Sigmoid colon (tissue), 7 donors: ENCODE data around the gene GARNL3. TPM values are rescaled to one million over a fixed set of nuclear protein-coding genes. Genes with fewer than 3 reads are reported as not detected.

Source experiments
- DNase-seq: peaks from one replicate; pipeline ENCODE4 v3.0.0-alpha.2; 2019
- H3K27ac ChIP-seq, 4 donors: fragments of 200-600 bp; sonication (generic); one replicate each; pipeline ENCODE4 v1.5.1; 2016 to 2019; ENCODE audit warnings: mild to moderate bottlenecking in 1 of 4
- H3K27me3 ChIP-seq, 3 donors: fragments of 200-600 bp; sonication (generic); one replicate each; pipeline ENCODE4 v1.5.1; 2019; ENCODE audit warnings: mild to moderate bottlenecking in 1 of 3
- H3K36me3 ChIP-seq, 4 donors: fragments of 200-600 bp; sonication (generic); one replicate each; pipeline ENCODE4 v1.5.1; 2016 to 2019
- H3K4me1 ChIP-seq, 4 donors: fragments of 200-600 bp; sonication (generic); one replicate each; pipeline ENCODE4 v1.5.1; 2017 to 2019
- H3K4me3 ChIP-seq, 4 donors: fragments of 200-600 bp; sonication (generic); one replicate each; pipeline ENCODE4 v1.5.1; 2017 to 2019; ENCODE audit warnings: mild to moderate bottlenecking in 2 of 4, moderate library complexity in 1 of 4
- H3K9me3 ChIP-seq, 4 donors: fragments of 200-600 bp in 3 of 4; sonication (generic) in 3 of 4; one replicate each; pipeline versions ENCODE4 v1.5.1 to v1.6.1; 2013 to 2019
- EP300 ChIP-seq, 4 donors: sonication (generic); formaldehyde crosslinking; IDR thresholded peaks; one replicate each; pipeline ENCODE4 v1.6.1; 2017; ENCODE audit warnings: antibody characterized with exemption in 4 of 4
- POLR2A ChIP-seq, 2 donors: fragments of 450-650 bp; IDR thresholded peaks; one replicate each; pipeline ENCODE4 v1.6.1; 2016; ENCODE audit warnings: antibody characterized with exemption in 2 of 2, mild to moderate bottlenecking in 2 of 2, moderate library complexity in 2 of 2
- POLR2AphosphoS5 ChIP-seq, 4 donors: sonication (generic); formaldehyde crosslinking; IDR thresholded peaks; one replicate each; pipeline ENCODE4 v1.6.1; 2017; ENCODE audit warnings: antibody characterized with exemption in 4 of 4
- WGBS, 2 donors: extraction: QIAGEN DNeasy Blood & Tissue Kit; methylation state at CpG; one replicate each; pipeline ENCODE4 v1.1.7; 2013; 5-methylcytosine and 5-hydroxymethylcytosine counted together
- intact Hi-C: fragments of 100-400 bp; cut with DNase I; formaldehyde crosslinking; loops from one replicate; pipeline ENCODE4 v1.15.1; 2023
- polyA plus RNA-seq, 3 donors: library from polyadenylated mRNA; stranded (reverse); fragments of 200-250 nt; gene quantifications; one replicate each; pipeline ENCODE4 v1.2.3, GENCODE V29; 2013
- total RNA-seq, 4 donors: library from RNA; depleted of rRNA; stranded (reverse); fragments of >200 nt; gene quantifications; one replicate each; pipeline ENCODE4 v1.1.0, GENCODE V29; 2016
- TF ChIP-seq, protein P1 (sequence below), 4 experiments: fragments of 450-650 bp in 3 of 4; fragments of 200-600 bp in 1 of 4; IDR thresholded peaks; one replicate each; pipeline ENCODE4 v1.5.1; 2016 to 2019; ENCODE audit warnings: antibody characterized with exemption in 4 of 4, mild to moderate bottlenecking in 3 of 4, moderate library complexity in 2 of 4
- donor health status: healthy with polysubstance abuse.
- donor health status: Bipolar disorder and iron deficiency.
- donor health status: healthy.

Gene GARNL3
- total and polyA plus RNA-seq, 7 donors, result 0.92 to 28.0 (median 10.2) TPM

DNA sequence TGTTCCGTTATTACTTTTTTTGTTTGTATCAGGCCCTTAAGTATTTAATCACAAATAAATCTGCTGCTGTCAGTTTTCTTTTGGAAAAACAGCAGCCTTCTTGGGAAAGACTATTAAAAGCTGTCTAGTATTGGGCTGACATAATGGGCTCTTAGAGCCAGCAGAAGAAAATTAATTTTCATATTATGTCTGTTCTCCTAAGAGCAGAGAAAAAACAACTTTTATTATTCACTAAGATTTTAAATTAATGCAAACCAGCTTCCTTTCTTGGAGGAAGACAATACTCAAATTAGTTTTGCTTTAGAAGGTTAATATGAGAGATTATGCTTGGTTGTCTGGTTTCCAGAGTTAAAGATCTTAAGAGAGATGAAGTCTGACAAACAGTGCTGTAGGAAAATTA lies 30.6 kb upstream of the GARNL3 start:
- Histone ChIP-seq H3K27ac (peak overlapping the region in 3 of 4 donors; percentile 19 to 53 (median 25)), H3K36me3 (no peaks in the 10 kb centered on the region), H3K27me3 (no peaks in the 10 kb centered on the region), H3K9me3 (no peaks in the 10 kb centered on the region), H3K4me3 (no peak overlapping the region), H3K4me1 (peaks cover 0 to 10% (median 3%) of the 10 kb centered on the region in 4 donors)
- no peak for DNase-seq
- TF ChIP-seq EP300 (IDR thresholded peaks at IDR 0.05), result no peak
- TF ChIP-seq, protein P1, sequence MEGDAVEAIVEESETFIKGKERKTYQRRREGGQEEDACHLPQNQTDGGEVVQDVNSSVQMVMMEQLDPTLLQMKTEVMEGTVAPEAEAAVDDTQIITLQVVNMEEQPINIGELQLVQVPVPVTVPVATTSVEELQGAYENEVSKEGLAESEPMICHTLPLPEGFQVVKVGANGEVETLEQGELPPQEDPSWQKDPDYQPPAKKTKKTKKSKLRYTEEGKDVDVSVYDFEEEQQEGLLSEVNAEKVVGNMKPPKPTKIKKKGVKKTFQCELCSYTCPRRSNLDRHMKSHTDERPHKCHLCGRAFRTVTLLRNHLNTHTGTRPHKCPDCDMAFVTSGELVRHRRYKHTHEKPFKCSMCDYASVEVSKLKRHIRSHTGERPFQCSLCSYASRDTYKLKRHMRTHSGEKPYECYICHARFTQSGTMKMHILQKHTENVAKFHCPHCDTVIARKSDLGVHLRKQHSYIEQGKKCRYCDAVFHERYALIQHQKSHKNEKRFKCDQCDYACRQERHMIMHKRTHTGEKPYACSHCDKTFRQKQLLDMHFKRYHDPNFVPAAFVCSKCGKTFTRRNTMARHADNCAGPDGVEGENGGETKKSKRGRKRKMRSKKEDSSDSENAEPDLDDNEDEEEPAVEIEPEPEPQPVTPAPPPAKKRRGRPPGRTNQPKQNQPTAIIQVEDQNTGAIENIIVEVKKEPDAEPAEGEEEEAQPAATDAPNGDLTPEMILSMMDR (IDR thresholded peaks at IDR 0.05), result no peak
- TF ChIP-seq POLR2AphosphoS5 (IDR thresholded peaks at IDR 0.05), result no peak
- no peak for TF ChIP-seq POLR2A (IDR thresholded peaks at IDR 0.05)
- WGBS, 2 donors, result 85 to 88% methylated on average over 1 of the region's 1 CpG
- intact Hi-C loops, result no loop called here

DNA sequence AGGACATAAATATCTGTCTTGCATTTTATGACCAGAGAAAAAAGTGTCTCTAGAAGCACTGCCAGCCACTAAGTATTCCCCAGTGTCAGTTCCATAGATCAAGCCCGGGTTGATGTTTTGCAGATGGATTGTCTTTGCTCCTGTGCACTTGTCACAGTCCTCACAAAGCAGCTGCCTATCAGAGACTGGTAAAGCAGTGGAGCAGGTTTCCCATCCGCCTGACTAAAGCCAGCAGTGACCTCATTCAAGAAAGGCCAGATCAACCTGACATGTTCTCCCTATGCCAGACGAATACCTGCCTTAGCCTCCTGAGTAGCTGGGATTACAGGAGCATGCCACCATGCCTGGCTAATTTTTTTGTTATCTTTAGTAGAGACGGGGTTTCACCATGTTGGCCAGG lies 26.8 kb upstream of the GARNL3 start:
- WGBS, 2 donors, result 94 to 95% methylated on average over 4 of the region's 4 CpGs
- peaks cover 0 to 10% (median 3%) of the 10 kb centered on the region in 4 donors for H3K4me1 ChIP-seq
- TF ChIP-seq POLR2AphosphoS5 (IDR thresholded peaks at IDR 0.05) (no peak), POLR2A (IDR thresholded peaks at IDR 0.05) (no peak), EP300 (IDR thresholded peaks at IDR 0.05) (no peak)
- TF ChIP-seq, protein P1 (IDR thresholded peaks at IDR 0.05), result no peak
- DNase-seq, result no peak
- H3K36me3 ChIP-seq, result no peaks in the 10 kb centered on the region
- no peak overlapping the region for H3K4me3 ChIP-seq
- no peaks in the 10 kb centered on the region for H3K9me3 ChIP-seq
- H3K27me3 ChIP-seq, result no peaks in the 10 kb centered on the region
- intact Hi-C loops, result no loop called here
- H3K27ac ChIP-seq, result no peak overlapping the region

DNA sequence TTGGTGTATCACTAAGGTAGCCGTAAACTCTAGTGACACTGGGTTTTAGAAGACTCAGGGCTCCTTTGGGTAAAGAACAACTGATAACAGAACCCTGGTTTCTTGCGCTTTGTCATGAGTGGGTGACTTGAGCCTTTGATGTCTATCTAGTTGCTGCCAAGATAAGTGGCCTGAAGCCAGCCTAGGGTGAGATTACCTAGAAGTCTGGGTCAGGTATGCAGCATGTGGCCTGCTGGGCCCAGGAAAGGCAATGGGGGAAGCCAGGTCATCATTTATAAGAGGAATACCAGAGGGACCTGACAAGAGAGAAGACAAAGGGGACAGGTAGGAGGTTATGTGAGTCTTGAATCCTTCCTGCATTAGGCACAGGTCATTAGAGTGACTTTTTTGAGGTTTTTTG lies 23.2 kb upstream of the GARNL3 start:
- no peak overlapping the region for H3K4me3 ChIP-seq

DNA sequence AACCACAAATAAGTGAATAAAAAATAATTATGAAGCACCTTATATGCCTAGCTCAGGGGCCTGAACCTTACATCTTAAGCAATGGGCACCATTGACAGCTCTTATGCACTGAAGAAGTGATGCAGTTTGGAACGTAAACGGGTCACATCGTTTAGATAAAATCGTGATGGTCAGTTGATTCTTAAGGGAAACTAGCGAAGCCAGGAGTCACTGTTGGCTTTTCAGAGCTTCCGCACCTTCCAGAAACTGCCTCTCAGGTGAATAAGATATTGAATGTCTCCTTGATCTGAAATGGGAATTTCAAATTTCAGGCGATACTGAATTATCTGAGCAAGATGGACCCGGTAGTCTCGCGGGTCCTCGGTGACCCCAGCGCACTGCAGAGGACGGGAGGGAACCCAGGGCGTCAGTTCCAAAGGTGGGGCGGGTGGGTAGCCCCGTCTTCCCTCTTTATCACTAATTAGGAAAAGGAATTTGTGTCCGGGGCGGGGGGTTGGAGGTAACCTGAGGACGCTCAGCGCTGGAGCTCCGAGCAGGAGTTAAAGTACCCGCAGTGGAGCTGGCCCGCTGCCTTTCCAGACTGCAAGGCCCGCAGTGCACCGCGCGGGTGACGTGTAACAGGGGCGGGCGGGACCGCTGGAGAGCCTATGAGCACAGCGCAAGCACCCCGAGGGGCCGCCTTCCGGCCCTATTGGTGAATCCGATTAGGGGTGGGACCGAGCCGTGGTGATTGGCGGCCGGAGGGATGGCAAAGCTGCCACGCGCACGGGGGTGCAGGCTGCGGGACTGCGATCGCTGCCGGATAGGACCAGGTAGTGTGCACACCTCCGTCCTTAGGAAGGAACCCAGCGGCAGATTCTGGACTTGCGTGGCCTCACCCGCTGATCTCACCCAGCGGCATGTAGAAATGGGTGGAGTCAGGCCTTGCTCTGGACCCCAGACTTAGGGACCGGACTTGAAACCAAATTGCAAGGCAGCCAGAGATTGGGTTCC lies 19.7 kb upstream of the GARNL3 start:
- Histone ChIP-seq H3K27me3 (no peaks in the 10 kb centered on the region), H3K36me3 (no peaks in the 10 kb centered on the region), H3K9me3 (no peaks in the 10 kb centered on the region), H3K4me3 (peak overlapping the region; percentile 36 to 61 (median 58)), H3K27ac (peak overlapping the region; percentile 75 to 86 (median 84)), H3K4me1 (peaks cover 0 to 9% (median 5%) of the 10 kb centered on the region in 4 donors)
- DNase-seq, result peak; percentile 99
- WGBS, 2 donors, result 3 to 8% methylated on average over 53 of the region's 53 CpGs
- TF ChIP-seq EP300 (IDR thresholded peaks at IDR 0.05) (peak in 1 of 4 donors; percentile 17), POLR2A (IDR thresholded peaks at IDR 0.05) (peak; percentile 26 to 47), POLR2AphosphoS5 (IDR thresholded peaks at IDR 0.05) (peak; percentile 69 to 85 (median 82))
- TF ChIP-seq, protein P1 (IDR thresholded peaks at IDR 0.05), result no peak
- intact Hi-C loops, result loop anchor here (5.0 kb wide), 1 partner anchor 152 kb away; the partner anchor contains the start of gene SLC2A8

More for the DNA sequence above, 23.2 kb upstream of the GARNL3 start:
- Histone ChIP-seq H3K4me1 (peaks cover 0 to 9% (median 5%) of the 10 kb centered on the region in 4 donors), H3K9me3 (no peaks in the 10 kb centered on the region), H3K36me3 (no peaks in the 10 kb centered on the region), H3K27me3 (no peaks in the 10 kb centered on the region), H3K27ac (no peak overlapping the region)
- no peak for DNase-seq
- 92 to 99% methylated on average over 2 of the region's 2 CpGs for WGBS, 2 donors
- TF ChIP-seq POLR2A (IDR thresholded peaks at IDR 0.05), result no peak
- TF ChIP-seq, protein P1 (IDR thresholded peaks at IDR 0.05), result no peak
- no peak for TF ChIP-seq POLR2AphosphoS5 (IDR thresholded peaks at IDR 0.05)
- intact Hi-C loops, result no loop called here
